DND-41 (cell line): ENCODE data around the gene COTL1.

Source experiments
- ATAC-seq: fragments of 200-7000 bp; cut with Tn5 transposase; 3 replicates; pipeline ENCODE4 v1.9.1; 2021; ENCODE audit warnings: low read depth; ENCODE audit not compliant: insufficient read depth
- DNase-seq: peaks from one replicate; pipeline ENCODE4 v3.0.0-alpha.2; 2020
- H2AFZ ChIP-seq: 2 replicates; pipeline ENCODE4 v1.6.0; 2012; ENCODE audit warnings: low read depth, low read length
- H3K27ac ChIP-seq: 2 replicates; pipeline ENCODE4 v1.5.1; 2012; ENCODE audit warnings: low read length, inconsistent platforms
- H3K27me3 ChIP-seq: fragments of 200-600 bp; sonication (generic); 2 replicates; pipeline ENCODE4 v1.6.0; 2012; ENCODE audit warnings: low read length, mild to moderate bottlenecking, inconsistent platforms; ENCODE audit not compliant: insufficient read depth, poor library complexity
- H3K36me3 ChIP-seq: 2 replicates; pipeline ENCODE4 v1.5.1; 2012; ENCODE audit warnings: low read length, inconsistent platforms; ENCODE audit not compliant: insufficient read depth
- H3K4me1 ChIP-seq: 2 replicates; pipeline ENCODE4 v1.5.1; 2012; ENCODE audit warnings: mild to moderate bottlenecking, low read length; ENCODE audit not compliant: insufficient read depth
- H3K4me2 ChIP-seq: 2 replicates; pipeline ENCODE4 v1.6.0; 2012; ENCODE audit warnings: mild to moderate bottlenecking, moderate library complexity, low read length, inconsistent platforms; ENCODE audit not compliant: insufficient read depth
- H3K4me3 ChIP-seq, 2 experiments: fragments of 200-600 bp in 1 of 2; shearing (Covaris generic) in 1 of 2; 2 replicates each; pipeline ENCODE4 v1.5.1; 2012 to 2016; ENCODE audit warnings: inconsistent platforms in 2 of 2, low read length in 2 of 2, mild to moderate bottlenecking in 2 of 2, low read depth in 1 of 2, moderate library complexity in 1 of 2
- H3K79me2 ChIP-seq: 2 replicates; pipeline ENCODE4 v1.6.0; 2012; ENCODE audit warnings: low read length, inconsistent platforms; ENCODE audit not compliant: insufficient read depth
- H3K9ac ChIP-seq: 2 replicates; pipeline ENCODE4 v1.6.0; 2012; ENCODE audit warnings: low read depth, mild to moderate bottlenecking, inconsistent platforms, low read length, moderate library complexity
- H3K9me3 ChIP-seq: 2 replicates; pipeline ENCODE4 v1.5.1; 2012; ENCODE audit warnings: low read length, moderate library complexity, mild to moderate bottlenecking, inconsistent platforms; ENCODE audit not compliant: insufficient read depth, severe bottlenecking
- H4K20me1 ChIP-seq: 2 replicates; pipeline ENCODE4 v1.6.0; 2012; ENCODE audit warnings: low read length; ENCODE audit not compliant: insufficient read depth
- CTCF ChIP-seq: IDR thresholded peaks from 2 replicates; pipeline ENCODE4 v1.5.1; 2012; ENCODE audit warnings: borderline replicate concordance, low read length, moderate library complexity, mild to moderate bottlenecking; ENCODE audit not compliant: poor library complexity, severe bottlenecking; ENCODE audit errors: extremely low read depth
- EZH2 ChIP-seq: IDR thresholded peaks from 3 replicates; pipeline ENCODE4 v1.6.1; 2012; ENCODE audit warnings: borderline replicate concordance, low read depth, mild to moderate bottlenecking, moderate library complexity, low read length, inconsistent platforms; ENCODE audit not compliant: severe bottlenecking

COTL1 gene

GRCh38 chr16:84557059-84557458, 60.8 kb downstream of the COTL1 start:
- H3K79me2 ChIP-seq, result no peaks in the 10 kb centered on the region
- TF ChIP-seq CTCF, result no peak
- no peak for TF ChIP-seq EZH2
- H4K20me1 ChIP-seq, result no peaks in the 10 kb centered on the region; the same call in 1 of the 2 replicates
- DNase-seq, result no peak
- no peak overlapping the region for H3K9ac ChIP-seq
- H3K36me3 ChIP-seq, result no peaks in the 10 kb centered on the region
- no peak overlapping the region for H3K4me3 ChIP-seq
- no peak overlapping the region for H2AFZ ChIP-seq
- peaks cover 5% of the 10 kb centered on the region for H3K27me3 ChIP-seq
- no peak overlapping the region for H3K27ac ChIP-seq
- H3K9me3 ChIP-seq, result no peaks in the 10 kb centered on the region
- no peak overlapping the region for H3K4me2 ChIP-seq
- no peak for ATAC-seq
- no peaks in the 10 kb centered on the region; the same call in 1 of the 2 replicates for H3K4me1 ChIP-seq

GRCh38 chr16:84555418-84556196, 62.3 kb downstream of the COTL1 start:
- DNase-seq, result no peak

GRCh38 chr16:84554627-84555328, 63.1 kb downstream of the COTL1 start:
- Histone ChIP-seq H3K36me3 (no peaks in the 10 kb centered on the region), H3K79me2 (no peaks in the 10 kb centered on the region), H3K27me3 (peaks cover 3% of the 10 kb centered on the region), H3K4me3 (no peak overlapping the region), H3K27ac (no peak overlapping the region), H3K4me2 (no peak overlapping the region), H3K4me1 (no peaks in the 10 kb centered on the region; the same call in 1 of the 2 replicates), H3K9ac (no peak overlapping the region), H4K20me1 (no peaks in the 10 kb centered on the region; the same call in 1 of the 2 replicates), H3K9me3 (no peaks in the 10 kb centered on the region), H2AFZ (no peak overlapping the region)
- ATAC-seq (no peak), DNase-seq (no peak)
- TF ChIP-seq EZH2 (no peak), CTCF (no peak)

More at GRCh38 chr16:84555418-84556196, 62.3 kb downstream of the COTL1 start:
- Histone ChIP-seq H3K4me2 (no peak overlapping the region), H4K20me1 (no peaks in the 10 kb centered on the region; the same call in 1 of the 2 replicates), H3K79me2 (no peaks in the 10 kb centered on the region), H3K36me3 (no peaks in the 10 kb centered on the region), H3K9ac (no peak overlapping the region), H2AFZ (no peak overlapping the region), H3K27me3 (peaks cover 3% of the 10 kb centered on the region), H3K4me3 (no peak overlapping the region), H3K9me3 (no peaks in the 10 kb centered on the region), H3K27ac (no peak overlapping the region), H3K4me1 (no peaks in the 10 kb centered on the region; the same call in 1 of the 2 replicates)
- TF ChIP-seq EZH2 (no peak), CTCF (no peak)
- ATAC-seq, result no peak
